Neural crest cell (in vitro differentiated cells): ENCODE measurements around the gene CEP126. TPM values are rescaled to one million over a fixed set of nuclear protein-coding genes. Genes with fewer than 3 reads are reported as not detected.

Source experiments
- DNase-seq: peaks from one replicate; pipeline ENCODE4 v3.0.0; 2021; ENCODE audit warnings: low read depth, mixed read lengths, low spot score
- H3K27ac Mint-ChIP-seq: one replicate; pipeline ENCODE4 v1.8.0; 2021; ENCODE audit warnings: mild to moderate bottlenecking, mixed read lengths; ENCODE audit not compliant: unreplicated experiment
- H3K27me3 Mint-ChIP-seq: 2 replicates; pipeline ENCODE4 v1.8.0; 2021; ENCODE audit warnings: low read depth, mild to moderate bottlenecking, mixed read lengths
- H3K36me3 Mint-ChIP-seq: 2 replicates; pipeline ENCODE4 v1.8.0; 2021; ENCODE audit warnings: low read depth, mild to moderate bottlenecking, mixed read lengths
- H3K4me1 Mint-ChIP-seq: 2 replicates; pipeline ENCODE4 v1.8.0; 2021; ENCODE audit warnings: mixed read lengths
- H3K4me3 Mint-ChIP-seq: one replicate; pipeline ENCODE4 v1.8.0; 2021; ENCODE audit warnings: mild to moderate bottlenecking, mixed read lengths
- H3K9me3 Mint-ChIP-seq: 2 replicates; pipeline ENCODE4 v1.8.0; 2021; ENCODE audit warnings: mixed read lengths
- total RNA-seq: library from RNA; stranded (reverse); gene quantifications from 2 replicates; pipeline ENCODE4 v1.2.1, GENCODE V29; 2021
- TF ChIP-seq, protein P1 (sequence below): fragments of 200-600 bp; sonication (generic); conservative IDR thresholded peaks from 2 replicates; pipeline ENCODE4 v1.5.0; 2021; ENCODE audit warnings: antibody characterized with exemption, mild to moderate bottlenecking

CEP126 gene
- total RNA-seq, 1 donor from 2014 or later = 2.1 TPM

DNA sequence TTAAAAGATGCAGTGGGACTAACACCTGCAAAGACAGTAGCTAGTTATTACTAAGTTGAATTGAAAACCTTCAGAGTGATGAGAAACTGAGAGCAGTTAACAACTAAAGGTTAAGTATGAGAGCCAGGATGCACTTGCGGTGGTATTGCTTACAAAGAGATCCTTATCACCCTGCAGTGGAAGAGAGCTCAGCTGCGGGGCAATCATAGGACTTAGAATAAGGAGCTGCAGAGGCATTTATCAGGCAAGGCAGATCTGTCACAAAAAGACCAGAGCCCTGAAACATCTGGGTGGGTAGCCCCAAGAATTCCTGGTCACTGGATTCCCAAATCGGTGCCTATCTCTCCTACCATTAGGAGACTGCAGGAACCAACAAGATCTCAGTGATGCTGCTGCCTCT, 98.1 kb downstream of the CEP126 start:
- H3K9me3 Mint-ChIP-seq = no peaks in the 10 kb centered on the region
- H3K27me3 Mint-ChIP-seq = no peaks in the 10 kb centered on the region
- no peak overlapping the region for H3K4me3 Mint-ChIP-seq

DNA sequence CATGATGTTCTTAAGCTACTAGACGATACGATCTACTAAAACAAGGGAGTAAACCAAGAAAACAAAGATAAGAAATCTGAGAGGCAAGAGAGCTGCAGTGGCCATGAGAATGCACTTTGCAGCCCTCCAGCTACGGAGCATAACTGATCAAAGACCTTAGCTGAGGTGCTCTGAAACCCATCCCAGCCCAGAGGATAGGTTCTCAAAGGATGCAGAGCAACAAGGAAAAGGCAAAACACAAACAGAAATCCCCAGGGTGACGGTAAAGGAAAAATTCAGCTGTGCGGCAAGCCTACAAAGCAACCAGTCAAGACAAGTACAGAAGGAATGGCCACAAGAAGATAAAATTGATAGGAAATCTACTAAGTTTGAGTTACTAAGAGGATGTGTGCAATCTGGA, 99.9 kb downstream of the CEP126 start:
- Mint-ChIP-seq H3K27me3 (no peaks in the 10 kb centered on the region), H3K4me3 (no peak overlapping the region), H3K9me3 (no peaks in the 10 kb centered on the region), H3K27ac (no peak overlapping the region), H3K36me3 (no peaks in the 10 kb centered on the region), H3K4me1 (no peaks in the 10 kb centered on the region)
- no peak for DNase-seq
- TF ChIP-seq, protein P1, sequence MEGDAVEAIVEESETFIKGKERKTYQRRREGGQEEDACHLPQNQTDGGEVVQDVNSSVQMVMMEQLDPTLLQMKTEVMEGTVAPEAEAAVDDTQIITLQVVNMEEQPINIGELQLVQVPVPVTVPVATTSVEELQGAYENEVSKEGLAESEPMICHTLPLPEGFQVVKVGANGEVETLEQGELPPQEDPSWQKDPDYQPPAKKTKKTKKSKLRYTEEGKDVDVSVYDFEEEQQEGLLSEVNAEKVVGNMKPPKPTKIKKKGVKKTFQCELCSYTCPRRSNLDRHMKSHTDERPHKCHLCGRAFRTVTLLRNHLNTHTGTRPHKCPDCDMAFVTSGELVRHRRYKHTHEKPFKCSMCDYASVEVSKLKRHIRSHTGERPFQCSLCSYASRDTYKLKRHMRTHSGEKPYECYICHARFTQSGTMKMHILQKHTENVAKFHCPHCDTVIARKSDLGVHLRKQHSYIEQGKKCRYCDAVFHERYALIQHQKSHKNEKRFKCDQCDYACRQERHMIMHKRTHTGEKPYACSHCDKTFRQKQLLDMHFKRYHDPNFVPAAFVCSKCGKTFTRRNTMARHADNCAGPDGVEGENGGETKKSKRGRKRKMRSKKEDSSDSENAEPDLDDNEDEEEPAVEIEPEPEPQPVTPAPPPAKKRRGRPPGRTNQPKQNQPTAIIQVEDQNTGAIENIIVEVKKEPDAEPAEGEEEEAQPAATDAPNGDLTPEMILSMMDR = no peak

More for the DNA sequence above, 98.1 kb downstream of the CEP126 start:
- DNase-seq = no peak
- H3K36me3 Mint-ChIP-seq = no peaks in the 10 kb centered on the region
- TF ChIP-seq, protein P1 = no peak
- no peak overlapping the region for H3K27ac Mint-ChIP-seq
- H3K4me1 Mint-ChIP-seq = no peaks in the 10 kb centered on the region

DNA sequence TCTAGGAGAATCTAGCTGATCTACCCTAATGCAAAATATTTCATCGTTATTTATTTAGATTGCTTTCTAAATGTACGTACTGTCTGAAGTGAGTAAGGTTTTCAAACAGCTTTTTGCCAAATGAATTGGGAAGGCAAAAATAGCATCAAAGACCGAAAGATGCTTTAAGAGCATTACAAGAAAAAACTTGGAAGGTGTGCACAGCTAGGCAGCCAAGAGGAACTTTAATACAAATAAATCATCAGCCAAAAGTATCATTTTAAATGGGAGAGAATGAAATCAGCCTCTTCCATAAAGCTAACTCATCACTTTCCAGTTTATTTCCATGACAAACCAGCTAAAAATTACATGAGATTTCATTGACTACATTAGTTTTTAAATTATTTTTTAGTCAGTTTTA, 102.2 kb downstream of the CEP126 start:
- H3K27me3 Mint-ChIP-seq = no peaks in the 10 kb centered on the region
- no peak overlapping the region for H3K4me3 Mint-ChIP-seq
- H3K9me3 Mint-ChIP-seq = no peaks in the 10 kb centered on the region
- H3K27ac Mint-ChIP-seq = no peak overlapping the region
- TF ChIP-seq, protein P1 = no peak
- DNase-seq = no peak
- H3K36me3 Mint-ChIP-seq = no peaks in the 10 kb centered on the region
- no peaks in the 10 kb centered on the region for H3K4me1 Mint-ChIP-seq

DNA sequence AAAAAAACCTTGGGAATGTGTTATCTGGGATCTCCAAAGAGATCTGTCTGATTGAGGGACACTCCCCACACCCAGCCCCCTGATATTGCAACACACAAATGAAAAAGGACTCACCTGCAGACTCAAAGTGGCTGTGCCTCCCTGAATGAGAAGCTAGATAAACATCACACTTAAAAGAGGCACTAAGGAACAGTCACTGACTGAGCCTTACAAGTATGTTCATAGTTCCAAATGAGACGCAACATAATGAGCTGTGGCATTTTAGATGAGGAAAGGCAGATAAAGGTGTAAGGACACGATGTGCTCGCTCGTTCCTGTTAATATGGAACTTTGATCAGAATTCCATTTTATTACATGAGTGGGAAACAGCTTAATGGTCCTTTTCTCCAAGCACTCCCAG, 111.4 kb downstream of the CEP126 start:
- TF ChIP-seq, protein P1 = no peak
- no peaks in the 10 kb centered on the region for H3K27me3 Mint-ChIP-seq
- H3K9me3 Mint-ChIP-seq = no peaks in the 10 kb centered on the region
- no peaks in the 10 kb centered on the region for H3K36me3 Mint-ChIP-seq
- peaks cover 17% of the 10 kb centered on the region for H3K4me1 Mint-ChIP-seq
- no peak for DNase-seq
- no peak overlapping the region for H3K4me3 Mint-ChIP-seq
- no peak overlapping the region for H3K27ac Mint-ChIP-seq

DNA sequence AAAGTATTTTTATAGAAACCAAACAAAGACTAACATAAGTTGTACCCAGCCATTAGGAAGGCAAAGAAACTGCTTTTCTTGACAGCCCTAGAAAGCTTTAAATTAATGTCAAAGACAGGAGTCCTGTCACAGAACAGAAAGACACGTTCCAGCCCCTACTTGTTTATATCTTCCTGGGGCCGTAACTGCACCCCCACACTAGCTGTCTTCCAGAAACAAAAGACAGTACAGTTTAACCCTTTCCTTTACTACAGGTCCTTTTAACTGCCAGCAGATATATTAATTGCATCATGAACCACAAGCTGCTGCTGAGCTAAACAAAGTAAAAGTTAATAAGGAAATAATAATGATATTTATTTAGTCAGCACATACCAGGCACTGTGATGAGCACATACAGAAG, 112.1 kb downstream of the CEP126 start:
- DNase-seq = no peak
- Mint-ChIP-seq H3K4me3 (no peak overlapping the region), H3K4me1 (peaks cover 17% of the 10 kb centered on the region), H3K27me3 (no peaks in the 10 kb centered on the region), H3K27ac (no peak overlapping the region), H3K9me3 (no peaks in the 10 kb centered on the region), H3K36me3 (no peaks in the 10 kb centered on the region)
- TF ChIP-seq, protein P1 = no peak

DNA sequence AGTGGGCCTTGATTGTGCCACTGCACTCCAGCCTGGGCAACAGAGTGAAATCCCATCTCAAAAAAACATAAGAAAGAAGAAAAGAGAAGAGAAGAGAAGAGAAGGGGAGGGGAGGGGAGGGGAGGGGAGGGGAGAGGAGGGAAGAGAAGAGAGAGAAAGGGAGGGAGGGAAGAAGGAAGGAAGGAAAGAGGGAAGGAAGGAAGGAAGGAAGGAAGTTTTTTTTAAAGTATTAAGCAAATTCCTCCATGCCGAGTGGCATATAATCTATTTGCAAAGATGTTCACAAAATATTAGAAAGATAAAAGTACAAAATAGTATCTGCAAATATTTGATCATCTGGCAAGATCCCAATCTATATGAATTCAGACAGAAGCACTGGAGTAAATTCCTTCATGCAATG, 121.9 kb downstream of the CEP126 start:
- H3K27ac Mint-ChIP-seq = no peak overlapping the region
- H3K27me3 Mint-ChIP-seq = no peaks in the 10 kb centered on the region

More for the DNA sequence above, 121.9 kb downstream of the CEP126 start:
- TF ChIP-seq, protein P1 = no peak
- peaks cover 3% of the 10 kb centered on the region for H3K36me3 Mint-ChIP-seq
- H3K4me1 Mint-ChIP-seq = no peaks in the 10 kb centered on the region
- no peak for DNase-seq
- H3K9me3 Mint-ChIP-seq = peaks cover 4% of the 10 kb centered on the region
- H3K4me3 Mint-ChIP-seq = no peak overlapping the region
